Neuron (in vitro differentiated cells): ENCODE results near the gene RCN1.

Experiments used
- H2AFZ ChIP-seq: one replicate; pipeline ENCODE4 v1.6.1; 2013; ENCODE audit warnings: low read depth, mild to moderate bottlenecking, inconsistent platforms, low read length, moderate library complexity
- H3K27me3 ChIP-seq: one replicate; pipeline ENCODE4 v1.6.1; 2013; ENCODE audit warnings: low read length; ENCODE audit not compliant: insufficient read depth
- H3K36me3 ChIP-seq: one replicate; pipeline ENCODE4 v1.6.1; 2013; ENCODE audit warnings: low read length; ENCODE audit not compliant: insufficient read depth
- H3K4me1 ChIP-seq: one replicate; pipeline ENCODE4 v1.6.1; 2013; ENCODE audit warnings: low read length; ENCODE audit not compliant: insufficient read depth
- H3K4me3 ChIP-seq: 2 replicates; pipeline ENCODE4 v1.5.1; 2013; ENCODE audit warnings: mild to moderate bottlenecking, low read length, moderate library complexity
- H3K9me3 ChIP-seq: one replicate; pipeline ENCODE4 v1.6.1; 2013; ENCODE audit warnings: low read length

Gene RCN1

DNA sequence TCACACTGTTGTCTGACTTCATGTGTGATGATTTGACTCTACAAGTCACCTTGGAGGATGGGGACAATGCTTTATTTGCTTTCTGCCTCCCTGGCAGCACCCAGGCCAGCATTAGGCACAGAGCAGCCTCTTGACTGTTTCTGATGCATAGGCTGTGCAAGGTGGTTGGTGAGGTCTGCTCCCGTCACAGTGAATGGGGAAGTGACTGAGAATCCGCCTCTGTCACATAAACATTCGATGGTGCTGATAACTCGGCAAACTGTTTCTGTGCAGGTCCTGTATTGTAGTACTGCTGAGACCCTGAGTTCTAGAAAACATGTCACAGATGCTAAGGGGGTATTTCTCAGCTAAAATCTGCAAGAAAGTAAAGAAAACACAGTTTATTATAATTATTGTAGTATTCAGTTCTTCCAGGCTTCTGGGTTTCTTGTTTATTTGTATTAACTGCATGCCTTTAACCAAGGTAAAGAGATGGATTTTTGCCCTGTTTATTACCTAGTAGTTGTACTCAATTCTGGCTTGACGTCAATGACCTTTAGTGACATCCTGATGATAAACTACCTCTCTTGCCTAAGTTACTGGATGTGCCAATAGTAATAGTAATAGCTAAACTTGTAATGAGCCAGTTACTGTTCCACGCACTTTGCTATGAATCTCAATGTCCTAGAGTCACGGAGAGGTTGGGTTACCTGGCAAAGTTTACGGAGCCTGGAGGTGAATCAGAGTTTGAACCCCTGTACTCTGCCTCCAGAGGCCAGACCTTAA is 24.8 kb upstream of the RCN1 start:
- Histone ChIP-seq H3K4me3 (no peak overlapping the region), H3K4me1 (no peaks in the 10 kb centered on the region), H2AFZ (no peak overlapping the region), H3K27me3 (peaks cover 3% of the 10 kb centered on the region), H3K9me3 (no peaks in the 10 kb centered on the region), H3K36me3 (no peaks in the 10 kb centered on the region)

GRCh38 chr11:32068134-32068870 is 22.6 kb upstream of the RCN1 start:
- Histone ChIP-seq H3K4me1 (peaks cover 13% of the 10 kb centered on the region), H2AFZ (no peak overlapping the region)

GRCh38 chr11:32069361-32070058 is 21.4 kb upstream of the RCN1 start:
- no peaks in the 10 kb centered on the region for H3K36me3 ChIP-seq
- H3K4me1 ChIP-seq = peaks cover 17% of the 10 kb centered on the region
- H2AFZ ChIP-seq = no peak overlapping the region
- no peaks in the 10 kb centered on the region for H3K9me3 ChIP-seq
- H3K27me3 ChIP-seq = peaks cover 3% of the 10 kb centered on the region
- no peak overlapping the region for H3K4me3 ChIP-seq

More at GRCh38 chr11:32068134-32068870, 22.6 kb upstream of the RCN1 start:
- H3K9me3 ChIP-seq = no peaks in the 10 kb centered on the region
- H3K36me3 ChIP-seq = no peaks in the 10 kb centered on the region
- no peak overlapping the region for H3K4me3 ChIP-seq
- H3K27me3 ChIP-seq = peaks cover 3% of the 10 kb centered on the region

DNA sequence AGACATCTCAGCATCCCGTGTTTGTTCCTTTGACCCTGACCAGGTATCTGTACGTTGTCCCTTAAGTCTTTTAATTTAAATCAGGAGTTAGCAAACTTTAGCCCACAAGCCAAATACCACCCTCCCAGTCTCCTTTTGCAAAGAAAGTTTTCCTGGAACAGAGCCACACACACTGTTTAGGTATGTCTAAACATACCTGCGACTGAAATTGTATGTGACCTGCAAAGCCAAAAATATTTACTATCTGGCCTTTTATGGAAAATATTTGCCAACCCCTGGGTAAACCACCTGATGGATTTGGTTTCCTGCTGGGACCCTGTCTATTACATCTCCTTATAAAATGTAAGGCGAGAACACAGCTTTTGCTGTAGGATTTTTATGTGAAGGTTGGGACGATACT is 20.2 kb upstream of the RCN1 start:
- peaks cover 17% of the 10 kb centered on the region for H3K4me1 ChIP-seq
- no peaks in the 10 kb centered on the region for H3K36me3 ChIP-seq
- H3K4me3 ChIP-seq = no peak overlapping the region
- H3K27me3 ChIP-seq = peaks cover 3% of the 10 kb centered on the region
- no peaks in the 10 kb centered on the region for H3K9me3 ChIP-seq
- no peak overlapping the region for H2AFZ ChIP-seq

DNA sequence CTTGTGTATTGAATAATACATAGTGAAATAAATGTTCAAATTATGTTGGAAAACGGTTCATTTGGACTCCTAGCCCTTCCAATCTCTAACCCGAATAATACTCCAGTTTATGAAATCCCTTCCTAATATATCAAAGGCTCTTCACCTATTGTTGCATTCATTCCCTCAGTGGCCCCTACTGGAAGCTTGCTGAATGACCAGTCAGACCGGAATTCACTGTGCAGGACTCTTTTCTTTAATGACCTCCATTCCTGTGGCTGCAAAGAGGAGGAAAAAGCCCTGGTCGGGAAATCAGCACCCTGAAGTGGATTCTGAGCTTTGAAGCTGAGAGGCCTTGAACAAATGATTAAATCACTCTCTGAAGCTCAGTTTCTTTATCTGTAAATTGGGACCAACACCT is 19.1 kb upstream of the RCN1 start:
- H3K4me1 ChIP-seq = peaks cover 17% of the 10 kb centered on the region
- no peaks in the 10 kb centered on the region for H3K36me3 ChIP-seq
- H3K9me3 ChIP-seq = no peaks in the 10 kb centered on the region
- peaks cover 3% of the 10 kb centered on the region for H3K27me3 ChIP-seq
- no peak overlapping the region for H3K4me3 ChIP-seq
- no peak overlapping the region for H2AFZ ChIP-seq

- H2AFZ ChIP-seq = peak overlapping the region; percentile 20
Measured at GRCh38 chr11:32072872-32073643, 17.8 kb upstream of the RCN1 start.

DNA sequence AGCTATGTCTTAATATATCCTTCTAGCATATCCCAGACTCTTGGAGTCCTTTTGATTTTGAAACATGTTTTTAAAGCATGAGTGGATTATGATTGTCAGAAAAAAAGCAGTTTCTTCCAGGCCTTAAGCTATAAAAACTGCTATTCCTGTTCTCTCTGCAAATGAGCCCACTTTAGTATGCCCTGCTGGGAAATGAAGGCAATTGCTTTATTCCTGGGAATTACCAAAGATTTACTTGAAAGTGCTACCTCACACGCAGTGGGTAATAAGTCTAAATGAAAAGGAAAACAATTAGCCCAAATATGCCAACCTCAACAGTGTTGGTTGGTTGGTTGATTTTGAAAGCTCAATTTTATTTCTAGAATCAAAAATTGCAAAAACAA is 17.2 kb upstream of the RCN1 start:
- Histone ChIP-seq H3K4me1 (peaks cover 17% of the 10 kb centered on the region), H3K9me3 (no peaks in the 10 kb centered on the region), H3K36me3 (no peaks in the 10 kb centered on the region), H2AFZ (peak overlapping the region; percentile 20), H3K4me3 (peak overlapping the region; percentile 8), H3K27me3 (no peaks in the 10 kb centered on the region)

More at GRCh38 chr11:32072872-32073643, 17.8 kb upstream of the RCN1 start:
- no peaks in the 10 kb centered on the region for H3K9me3 ChIP-seq
- H3K36me3 ChIP-seq = no peaks in the 10 kb centered on the region
- H3K4me3 ChIP-seq = peak overlapping the region; percentile 8
- H3K4me1 ChIP-seq = peaks cover 17% of the 10 kb centered on the region
- peaks cover under 1% of the 10 kb centered on the region for H3K27me3 ChIP-seq

- Histone ChIP-seq H3K4me1 (peaks cover 6% of the 10 kb centered on the region), H2AFZ (no peak overlapping the region), H3K36me3 (no peaks in the 10 kb centered on the region), H3K4me3 (no peak overlapping the region), H3K9me3 (peaks cover 2% of the 10 kb centered on the region), H3K27me3 (no peaks in the 10 kb centered on the region)
Measured at GRCh38 chr11:32079553-32079952, 11.3 kb upstream of the RCN1 start.

DNA sequence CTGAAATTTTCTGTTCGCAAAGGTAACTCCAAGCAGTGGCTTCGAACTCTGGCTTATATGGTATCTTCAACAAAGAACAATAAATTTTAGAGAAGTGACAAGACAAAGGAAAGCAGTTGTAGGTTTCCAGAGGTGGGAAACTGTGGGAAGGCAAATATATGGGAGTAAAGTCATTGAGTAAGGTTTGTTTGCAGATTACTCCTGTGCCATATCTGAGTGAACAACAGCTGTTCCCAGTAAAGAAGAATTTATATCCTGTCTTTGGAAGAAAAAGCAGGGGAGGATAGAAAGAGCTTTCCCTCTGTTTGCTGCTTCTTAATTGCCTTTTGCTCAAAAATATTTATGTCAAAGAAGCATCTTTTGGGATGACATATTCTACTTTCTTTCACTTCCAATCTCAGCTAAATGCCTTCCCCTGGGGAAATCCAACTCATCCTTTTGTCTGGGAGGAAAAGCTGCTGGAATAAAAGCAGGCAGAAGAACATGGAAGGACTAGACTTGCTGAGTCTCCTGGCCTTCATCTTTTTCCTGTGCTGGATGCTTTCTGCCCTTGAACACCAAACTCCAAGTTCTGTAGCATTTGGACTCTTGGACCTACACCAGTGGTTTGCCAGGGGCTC is 10.4 kb upstream of the RCN1 start:
- Histone ChIP-seq H3K4me1 (peaks cover 6% of the 10 kb centered on the region), H3K36me3 (no peaks in the 10 kb centered on the region), H3K9me3 (peaks cover 2% of the 10 kb centered on the region), H3K27me3 (no peaks in the 10 kb centered on the region), H2AFZ (no peak overlapping the region), H3K4me3 (no peak overlapping the region)

DNA sequence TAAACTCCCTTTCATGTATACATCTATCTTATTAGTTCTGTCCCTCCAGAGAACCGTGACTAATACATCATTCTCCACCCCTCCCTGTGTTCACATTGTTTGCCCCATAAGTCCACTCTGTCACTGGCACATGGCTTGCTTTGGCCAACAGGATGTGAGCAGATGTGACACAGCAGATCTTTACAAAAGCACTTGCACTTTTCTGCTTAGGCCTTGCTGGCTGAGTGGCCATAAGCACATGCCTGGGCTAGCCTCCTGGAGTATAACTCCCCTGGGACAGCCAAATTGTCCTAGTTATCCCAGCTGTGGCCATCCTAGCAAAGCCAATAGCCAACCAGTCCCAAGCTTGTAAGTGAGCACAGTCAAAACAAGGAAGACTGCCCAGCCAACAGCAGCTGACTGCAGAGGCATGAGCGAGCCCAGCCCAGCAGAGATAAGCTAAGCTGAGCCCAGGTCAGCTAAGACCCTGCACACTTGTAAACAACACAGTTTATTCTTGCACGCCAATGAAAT is 9.7 kb upstream of the RCN1 start:
- H3K9me3 ChIP-seq = peaks cover 2% of the 10 kb centered on the region
- no peaks in the 10 kb centered on the region for H3K36me3 ChIP-seq
- no peak overlapping the region for H2AFZ ChIP-seq
- peaks cover 6% of the 10 kb centered on the region for H3K4me1 ChIP-seq
- H3K4me3 ChIP-seq = no peak overlapping the region
- no peaks in the 10 kb centered on the region for H3K27me3 ChIP-seq

GRCh38 chr11:32081901-32082300 is 9.0 kb upstream of the RCN1 start:
- Histone ChIP-seq H2AFZ (no peak overlapping the region), H3K36me3 (no peaks in the 10 kb centered on the region), H3K9me3 (peaks cover 2% of the 10 kb centered on the region), H3K27me3 (no peaks in the 10 kb centered on the region), H3K4me1 (peaks cover 6% of the 10 kb centered on the region), H3K4me3 (no peak overlapping the region)

DNA sequence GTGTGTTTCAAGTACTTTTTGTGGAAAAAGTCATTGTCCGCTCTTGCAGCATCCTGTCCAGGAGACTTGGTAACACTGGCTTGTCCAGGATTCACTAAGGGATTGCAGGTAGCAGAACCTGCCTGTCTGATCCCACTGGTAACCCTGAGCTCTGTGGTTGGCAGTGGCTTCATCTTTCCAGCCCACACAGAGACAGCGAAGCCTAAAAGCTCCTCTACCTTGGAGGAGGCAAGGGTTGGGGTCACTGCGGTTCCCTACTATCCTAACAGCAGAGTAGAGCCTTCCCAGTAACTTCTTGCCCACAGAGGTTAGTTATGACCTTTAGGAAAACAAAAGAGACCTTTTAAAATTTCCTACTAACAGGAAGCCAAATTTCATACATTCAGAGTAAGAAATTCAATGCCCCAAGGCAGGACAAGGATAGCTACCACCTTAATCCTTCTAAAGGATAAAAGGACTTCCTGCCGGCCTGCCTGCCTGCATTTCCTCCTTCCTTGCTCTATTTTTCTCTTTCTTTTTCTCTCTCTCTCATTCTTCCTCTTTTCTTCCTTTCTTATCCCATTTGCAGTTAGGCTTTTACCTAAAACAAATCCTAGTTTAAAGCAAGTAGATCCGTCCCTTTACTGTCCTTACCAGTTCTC is 8.4 kb upstream of the RCN1 start:
- Histone ChIP-seq H3K27me3 (no peaks in the 10 kb centered on the region), H3K9me3 (peaks cover 2% of the 10 kb centered on the region), H3K36me3 (no peaks in the 10 kb centered on the region), H3K4me3 (no peak overlapping the region), H2AFZ (no peak overlapping the region), H3K4me1 (peaks cover 6% of the 10 kb centered on the region)
